ENCODE results near the gene CCL14.

Gene CCL14

GRCh38 chr17:35977509-35977908 is 9.0 kb downstream of the CCL14 start:
- H3K9me3 Mint-ChIP-seq: no peaks in the 10 kb centered on the region
- CTCF ChIA-PET: interaction anchor here (0.6 to 9.4 kb wide), 4 partner anchors 8 to 170 kb away, joined by 3 to 129 read pairs (median 4); no protein-coding TSS in a partner anchor
- no peak overlapping the region for H3K4me3 Mint-ChIP-seq
- no peak for DNase-seq
- H3K4me1 Mint-ChIP-seq: no peaks in the 10 kb centered on the region
- H3K27me3 Mint-ChIP-seq: peaks cover 14% of the 10 kb centered on the region
- no peaks in the 10 kb centered on the region for H3K36me3 Mint-ChIP-seq
- no peak overlapping the region for H3K27ac Mint-ChIP-seq

GRCh38 chr17:35973333-35974260 is 12.9 kb downstream of the CCL14 start:
- Mint-ChIP-seq H3K27me3 (peaks cover 26% of the 10 kb centered on the region), H3K27ac (no peak overlapping the region), H3K36me3 (no peaks in the 10 kb centered on the region), H3K4me1 (no peaks in the 10 kb centered on the region), H3K4me3 (no peak overlapping the region), H3K9me3 (no peaks in the 10 kb centered on the region)
- DNase-seq: no peak
- CTCF ChIA-PET: interaction anchor here (1.0 to 9.4 kb wide), 5 partner anchors 9 to 509 kb away, joined by 3 to 129 read pairs (median 4); no protein-coding TSS in a partner anchor

- H3K27me3 Mint-ChIP-seq: peaks cover 27% of the 10 kb centered on the region
- H3K9me3 Mint-ChIP-seq: no peaks in the 10 kb centered on the region
- H3K4me1 Mint-ChIP-seq: no peaks in the 10 kb centered on the region
These were observed 13.6 kb downstream of the CCL14 start for GRCh38 chr17:35972945-35973332.

GRCh38 chr17:35972535-35972934 is 14.0 kb downstream of the CCL14 start:
- Mint-ChIP-seq H3K27ac (no peak overlapping the region), H3K36me3 (no peaks in the 10 kb centered on the region), H3K4me3 (no peak overlapping the region), H3K9me3 (no peaks in the 10 kb centered on the region), H3K27me3 (peaks cover 24% of the 10 kb centered on the region), H3K4me1 (no peaks in the 10 kb centered on the region)
- no peak for DNase-seq
- CTCF ChIA-PET: interaction anchor here (1.4 to 9.4 kb wide), 3 partner anchors 9 to 510 kb away, joined by 4 to 129 read pairs (median 4); no protein-coding TSS in a partner anchor

More at GRCh38 chr17:35972945-35973332, 13.6 kb downstream of the CCL14 start:
- no peaks in the 10 kb centered on the region for H3K36me3 Mint-ChIP-seq
- no peak overlapping the region for H3K4me3 Mint-ChIP-seq
- DNase-seq: no peak
- H3K27ac Mint-ChIP-seq: no peak overlapping the region
- CTCF ChIA-PET: interaction anchor here (1.0 to 9.4 kb wide), 4 partner anchors 9 to 510 kb away, joined by 3 to 129 read pairs (median 4); no protein-coding TSS in a partner anchor

- H3K27ac Mint-ChIP-seq: no peak overlapping the region
- no peaks in the 10 kb centered on the region for H3K4me1 Mint-ChIP-seq
- no peak for DNase-seq
- H3K9me3 Mint-ChIP-seq: no peaks in the 10 kb centered on the region
- CTCF ChIA-PET: interaction anchor here (1.0 to 9.4 kb wide), 3 partner anchors 101 to 511 kb away, joined by 3 to 129 read pairs (median 4); no protein-coding TSS in a partner anchor
- no peaks in the 10 kb centered on the region for H3K36me3 Mint-ChIP-seq
- no peak overlapping the region for H3K4me3 Mint-ChIP-seq
- peaks cover 23% of the 10 kb centered on the region for H3K27me3 Mint-ChIP-seq
These were observed 14.5 kb downstream of the CCL14 start for GRCh38 chr17:35972066-35972465.

GRCh38 chr17:35969558-35970380 is 16.8 kb downstream of the CCL14 start:
- CTCF ChIA-PET: interaction anchor here (0.7 to 3.6 kb wide), 24 partner anchors 8 to 609 kb away, joined by 3 to 78 read pairs (median 4); partner anchors contain the start of gene CCL16
- no peak overlapping the region for H3K27ac Mint-ChIP-seq
- peaks cover 23% of the 10 kb centered on the region for H3K27me3 Mint-ChIP-seq
- H3K36me3 Mint-ChIP-seq: no peaks in the 10 kb centered on the region
- H3K9me3 Mint-ChIP-seq: no peaks in the 10 kb centered on the region
- no peak overlapping the region for H3K4me3 Mint-ChIP-seq
- DNase-seq: peak; percentile 82
- H3K4me1 Mint-ChIP-seq: no peaks in the 10 kb centered on the region

GRCh38 chr17:35968520-35969054 is 17.9 kb downstream of the CCL14 start:
- H3K4me3 Mint-ChIP-seq: no peak overlapping the region
- CTCF ChIA-PET: interaction anchor here (1.0 to 3.6 kb wide), 8 partner anchors 7 to 517 kb away, joined by 3 to 78 read pairs (median 4); no protein-coding TSS in a partner anchor
- H3K4me1 Mint-ChIP-seq: no peaks in the 10 kb centered on the region
- H3K27me3 Mint-ChIP-seq: peaks cover 23% of the 10 kb centered on the region
- no peaks in the 10 kb centered on the region for H3K36me3 Mint-ChIP-seq
- H3K9me3 Mint-ChIP-seq: no peaks in the 10 kb centered on the region
- H3K27ac Mint-ChIP-seq: no peak overlapping the region
- DNase-seq: no peak

GRCh38 chr17:35965272-35965671 is 21.3 kb downstream of the CCL14 start:
- Mint-ChIP-seq H3K9me3 (no peaks in the 10 kb centered on the region), H3K4me1 (no peaks in the 10 kb centered on the region), H3K36me3 (no peaks in the 10 kb centered on the region), H3K27me3 (peaks cover 19% of the 10 kb centered on the region), H3K4me3 (no peak overlapping the region), H3K27ac (no peak overlapping the region)
- DNase-seq: no peak
- CTCF ChIA-PET: interaction anchor here (0.6 to 1.7 kb wide), 3 partner anchors 9 to 184 kb away, joined by 3 to 9 read pairs (median 4); no protein-coding TSS in a partner anchor

GRCh38 chr17:35963663-35964062 is 22.9 kb downstream of the CCL14 start:
- CTCF ChIA-PET: interaction anchor here (0.7 to 1.3 kb wide), 3 partner anchors 10 to 115 kb away, joined by 3 to 4 read pairs (median 3); no protein-coding TSS in a partner anchor
- Mint-ChIP-seq H3K27me3 (peaks cover 19% of the 10 kb centered on the region), H3K9me3 (no peaks in the 10 kb centered on the region), H3K4me1 (no peaks in the 10 kb centered on the region), H3K36me3 (no peaks in the 10 kb centered on the region), H3K27ac (no peak overlapping the region), H3K4me3 (no peak overlapping the region)
- no peak for DNase-seq

GRCh38 chr17:35953720-35954119 is 32.8 kb downstream of the CCL14 start:
- CTCF ChIA-PET: no interaction called here

GRCh38 chr17:35949401-35949800 is 37.1 kb downstream of the CCL14 start:
- H3K9me3 Mint-ChIP-seq: no peaks in the 10 kb centered on the region
- H3K36me3 Mint-ChIP-seq: no peaks in the 10 kb centered on the region
- no peak overlapping the region for H3K4me3 Mint-ChIP-seq
- CTCF ChIA-PET: interaction anchor here (0.6 to 1.0 kb wide), 2 partner anchors 99 to 199 kb away, joined by 3 read pairs; no protein-coding TSS in a partner anchor
- no peak overlapping the region for H3K27ac Mint-ChIP-seq
- H3K27me3 Mint-ChIP-seq: peaks cover 29% of the 10 kb centered on the region
- H3K4me1 Mint-ChIP-seq: peaks cover 2% of the 10 kb centered on the region
- no peak for DNase-seq

More at GRCh38 chr17:35953720-35954119, 32.8 kb downstream of the CCL14 start:
- no peak for DNase-seq
- H3K27me3 Mint-ChIP-seq: peaks cover 24% of the 10 kb centered on the region
- no peak overlapping the region for H3K4me3 Mint-ChIP-seq
- no peaks in the 10 kb centered on the region for H3K36me3 Mint-ChIP-seq
- no peaks in the 10 kb centered on the region for H3K9me3 Mint-ChIP-seq
- no peak overlapping the region for H3K27ac Mint-ChIP-seq
- no peaks in the 10 kb centered on the region for H3K4me1 Mint-ChIP-seq

- Mint-ChIP-seq H3K27me3 (peaks cover 34% of the 10 kb centered on the region), H3K9me3 (no peaks in the 10 kb centered on the region), H3K4me3 (no peak overlapping the region), H3K27ac (no peak overlapping the region), H3K36me3 (no peaks in the 10 kb centered on the region), H3K4me1 (peaks cover 2% of the 10 kb centered on the region)
- CTCF ChIA-PET: interaction anchor here (0.7 to 1.7 kb wide), 3 partner anchors 17 to 201 kb away, joined by 3 to 6 read pairs (median 4); partner anchors contain the start of gene RDM1
- no peak for DNase-seq
These were observed 38.4 kb downstream of the CCL14 start for GRCh38 chr17:35948092-35948491.

- H3K36me3 Mint-ChIP-seq: no peaks in the 10 kb centered on the region
- H3K27ac Mint-ChIP-seq: no peak overlapping the region
- CTCF ChIA-PET: interaction anchor here (0.7 to 1.7 kb wide), 4 partner anchors 16 to 1502 kb away, joined by 3 to 6 read pairs (median 4); partner anchors contain the start of gene RDM1
- H3K27me3 Mint-ChIP-seq: peaks cover 35% of the 10 kb centered on the region
- DNase-seq: peak; percentile 62
- H3K4me1 Mint-ChIP-seq: peaks cover 2% of the 10 kb centered on the region
- H3K9me3 Mint-ChIP-seq: no peaks in the 10 kb centered on the region
- H3K4me3 Mint-ChIP-seq: no peak overlapping the region
These were observed 39.4 kb downstream of the CCL14 start for GRCh38 chr17:35947156-35947585.

Measured in activated naive CD4-positive, alpha-beta T cell treated with anti-CD3 and anti-CD28 coated beads, Interleukin-2, amount 10 ng/mL, durations not matched to agents 7 days and 5 days (primary cell).